H1 (cell line): ENCODE measurements around the gene KIFBP. TPM values are rescaled to one million over a fixed set of nuclear protein-coding genes. Genes with fewer than 3 reads are reported as not detected.

ENCODE experiments used
- CTCF ChIA-PET: fragments of 300-600 bp; sonication (Branson Sonifier 250); formaldehyde crosslinking; loops from one replicate; lab custom pipeline; 2021; ENCODE audit not compliant: partially characterized antibody; lab: Charles Lee
- POLR2A ChIA-PET: fragments of 300-600 bp; sonication (Branson Sonifier 250); formaldehyde crosslinking; loops from one replicate; lab custom pipeline; 2021; ENCODE audit warnings: inconsistent platforms; ENCODE audit not compliant: partially characterized antibody; lab: Charles Lee
- DNase-seq, 2 experiments: peaks; one replicate each; pipeline versions ENCODE4 v3.0.0 to v3.0.0-alpha.2; 2010 to 2022; ENCODE audit warnings: low spot score in 2 of 2, low read depth in 1 of 2, mixed read lengths in 1 of 2
- FAIRE-seq: peaks from 2 replicates; lab custom pipeline; 2011; peaks lifted over from hg19 to GRCh38; lab: Jason Lieb, UNC
- H2AFZ ChIP-seq: 2 replicates; pipeline ENCODE4 v1.8.1; 2012; ENCODE audit warnings: low read length, inconsistent platforms
- H2AK5ac ChIP-seq: 2 replicates; pipeline ENCODE4 v1.6.1; 2013; ENCODE audit warnings: low read depth, low read length
- H2BK120ac ChIP-seq: replicated peaks from 2 replicates; pipeline ENCODE3; 2013; ENCODE audit warnings: low read depth, low read length, inconsistent platforms
- H2BK12ac ChIP-seq: 2 replicates; pipeline ENCODE4 v1.6.1; 2013; ENCODE audit warnings: low read depth, low read length
- H2BK15ac ChIP-seq: 2 replicates; pipeline ENCODE4 v1.6.1; 2013; ENCODE audit warnings: low read length
- H2BK20ac ChIP-seq: 2 replicates; pipeline ENCODE4 v1.6.1; 2013; ENCODE audit warnings: low read length
- H2BK5ac ChIP-seq: 2 replicates; pipeline ENCODE4 v1.6.1; 2013; ENCODE audit warnings: low read depth, low read length
- H3K14ac ChIP-seq: 2 replicates; pipeline ENCODE4 v1.6.1; 2013; ENCODE audit warnings: inconsistent platforms; ENCODE audit not compliant: insufficient read length
- H3K18ac ChIP-seq: 2 replicates; pipeline ENCODE4 v1.6.1; 2013; ENCODE audit warnings: low read length; ENCODE audit errors: extremely low read depth
- H3K23ac ChIP-seq: 2 replicates; pipeline ENCODE4 v1.6.1; 2013; ENCODE audit warnings: inconsistent platforms; ENCODE audit not compliant: insufficient read length
- H3K23me2 ChIP-seq: 2 replicates; pipeline ENCODE4 v1.6.1; 2013; ENCODE audit warnings: low read depth, low read length
- H3K27ac ChIP-seq: 2 replicates; pipeline ENCODE4 v1.6.1; 2011; ENCODE audit warnings: low read depth, low read length, inconsistent platforms
- H3K27me3 ChIP-seq, 4 experiments: replicated peaks in 1 of 4; 1 replicate in 1 of 4; 2 replicates in 3 of 4; pipeline versions ENCODE4 v1.6.1 to v1.8.1; 2011 to 2013; ENCODE audit warnings: low read length in 3 of 4, mild to moderate bottlenecking in 3 of 4, inconsistent platforms in 2 of 4, mixed read lengths in 2 of 4, moderate library complexity in 1 of 4; ENCODE audit not compliant: control insufficient read depth in 3 of 4, insufficient read depth in 3 of 4; ENCODE audit errors: extremely low read depth in 1 of 4
- H3K36me3 ChIP-seq, 4 experiments: 2 replicates each; pipeline versions ENCODE4 v1.6.1 to v1.8.1; 2011 to 2013; ENCODE audit warnings: mild to moderate bottlenecking in 4 of 4, low read length in 3 of 4, moderate library complexity in 2 of 4, control low read depth in 1 of 4, inconsistent platforms in 1 of 4; ENCODE audit not compliant: insufficient read depth in 4 of 4, control insufficient read depth in 2 of 4
- H3K4ac ChIP-seq: replicated peaks from 2 replicates; pipeline ENCODE3; 2013; ENCODE audit warnings: low read length, low read depth, mixed read lengths, inconsistent platforms; ENCODE audit not compliant: insufficient read length
- H3K4me1 ChIP-seq, 4 experiments: replicated peaks in 1 of 4; 1 replicate in 1 of 4; 2 replicates in 3 of 4; pipeline versions ENCODE4 v1.6.1 to v1.8.1; 2011 to 2013; ENCODE audit warnings: low read length in 3 of 4, inconsistent platforms in 2 of 4, mixed read lengths in 1 of 4; ENCODE audit not compliant: insufficient read depth in 4 of 4, control insufficient read depth in 3 of 4
- H3K4me2 ChIP-seq, 2 experiments: 2 replicates each; pipeline versions ENCODE4 v1.6.1 to v1.8.1; 2011 to 2013; ENCODE audit warnings: low read depth in 2 of 2, low read length in 2 of 2, control low read depth in 1 of 2, inconsistent platforms in 1 of 2, mild to moderate bottlenecking in 1 of 2; ENCODE audit not compliant: insufficient read depth in 1 of 2
- H3K4me3 ChIP-seq, 4 experiments: fragments of 200-600, 300-600 bp in 1 of 4; sonication (generic), shearing (Covaris generic), sonication (Bioruptor Twin) in 1 of 4; 2 replicates each; pipeline versions ENCODE4 v1.5.1 to v1.8.1; 2011 to 2016; ENCODE audit warnings: low read length in 4 of 4, low read depth in 3 of 4, control low read depth in 2 of 4, inconsistent platforms in 2 of 4, mild to moderate bottlenecking in 2 of 4, mixed read lengths in 1 of 4, moderate library complexity in 1 of 4; ENCODE audit not compliant: insufficient read depth in 2 of 4; ENCODE audit errors: extremely low read depth in 1 of 4
- H3K56ac ChIP-seq: replicated peaks from 2 replicates; pipeline ENCODE3; 2013; ENCODE audit warnings: low read depth, mild to moderate bottlenecking, mixed read lengths, low read length, inconsistent platforms; ENCODE audit not compliant: insufficient read length
- H3K79me1 ChIP-seq: 2 replicates; pipeline ENCODE4 v1.6.1; 2013; ENCODE audit warnings: low read depth, low read length, control low read depth
- H3K79me2 ChIP-seq, 2 experiments: 2 replicates each; pipeline versions ENCODE4 v1.6.1 to v1.8.1; 2012 to 2013; ENCODE audit warnings: low read length in 2 of 2, mild to moderate bottlenecking in 2 of 2, inconsistent platforms in 1 of 2; ENCODE audit not compliant: insufficient read depth in 2 of 2, control insufficient read depth in 1 of 2
- H3K9ac ChIP-seq, 4 experiments: replicated peaks in 1 of 4; 1 replicate in 1 of 4; 2 replicates in 3 of 4; pipeline versions ENCODE4 v1.6.1 to v1.8.1; 2011 to 2013; ENCODE audit warnings: low read depth in 3 of 4, low read length in 3 of 4, control low read depth in 2 of 4, mild to moderate bottlenecking in 2 of 4, moderate library complexity in 2 of 4, inconsistent platforms in 1 of 4; ENCODE audit errors: extremely low read depth in 1 of 4
- H3K9me3 ChIP-seq, 2 experiments: 2 replicates each; pipeline versions ENCODE4 v1.6.1 to v1.8.1; 2012 to 2013; ENCODE audit warnings: mild to moderate bottlenecking in 2 of 2, moderate library complexity in 2 of 2, control low read depth in 1 of 2, inconsistent platforms in 1 of 2, low read depth in 1 of 2, low read length in 1 of 2, mixed read lengths in 1 of 2; ENCODE audit not compliant: insufficient read depth in 2 of 2
- H4K20me1 ChIP-seq, 2 experiments: replicated peaks in 1 of 2; 2 replicates each; pipeline versions ENCODE3 to v1.8.1; 2011 to 2013; ENCODE audit warnings: inconsistent platforms in 2 of 2, low read length in 2 of 2, mild to moderate bottlenecking in 1 of 2; ENCODE audit not compliant: insufficient read depth in 2 of 2, control insufficient read depth in 1 of 2
- H4K5ac ChIP-seq: 2 replicates; pipeline ENCODE4 v1.6.1; 2013; ENCODE audit warnings: low read length, low read depth, mixed read lengths, inconsistent platforms; ENCODE audit not compliant: insufficient read length
- H4K8ac ChIP-seq: 2 replicates; pipeline ENCODE4 v1.8.0; 2013; ENCODE audit warnings: mild to moderate bottlenecking, moderate library complexity, low read length, inconsistent platforms; ENCODE audit not compliant: insufficient read depth; ENCODE audit errors: extremely low read depth
- H4K91ac ChIP-seq: replicated peaks from 2 replicates; pipeline ENCODE3; 2013; ENCODE audit warnings: low read length, mixed read lengths, inconsistent platforms; ENCODE audit not compliant: insufficient read length
- POLR2AphosphoS5 ChIP-seq: IDR thresholded peaks from 2 replicates; pipeline ENCODE4 v1.6.1; 2011; ENCODE audit warnings: low read depth, low read length
- RAD21 ChIP-seq, 2 experiments: IDR thresholded peaks in 1 of 2; conservative IDR thresholded peaks in 1 of 2; 2 replicates each; pipeline ENCODE4 v1.6.1; 2011; ENCODE audit warnings: low read depth in 2 of 2, low read length in 2 of 2, improper control_type of control experiment in 1 of 2, inconsistent platforms in 1 of 2, mild to moderate bottlenecking in 1 of 2, moderate library complexity in 1 of 2
- RBBP5 ChIP-seq: IDR thresholded peaks from 2 replicates; pipeline ENCODE4 v1.7.1; 2012; ENCODE audit warnings: low read depth, mild to moderate bottlenecking, inconsistent platforms, low read length, moderate library complexity, borderline replicate concordance
- SP2 ChIP-seq: IDR thresholded peaks from 2 replicates; pipeline ENCODE4 v1.6.1; 2012; ENCODE audit warnings: mild to moderate bottlenecking, low read length, inconsistent platforms
- WGBS, 2 experiments: shearing (Covaris generic) in 1 of 2; methylation state at CpG; one replicate each; pipeline versions ENCODE4 v1.1.6 to v1.1.7; 2013 to 2015; ENCODE audit warnings: low lambda C conversion rate in 2 of 2, mixed read lengths in 2 of 2, inconsistent platforms in 1 of 2, low coverage in 1 of 2, missing lambda C conversion rate in 1 of 2; ENCODE audit not compliant: insufficient replicate concordance in 2 of 2, insufficient coverage in 1 of 2, insufficient read length in 1 of 2; ENCODE audit errors: extremely low coverage in 1 of 2, missing lambda C conversion rate in 1 of 2; 5-methylcytosine and 5-hydroxymethylcytosine counted together
- polyA plus RNA-seq, 7 experiments: library from polyadenylated mRNA; depleted of rRNA in 3 of 7; stranded (reverse) in 5 of 7; unstranded in 2 of 7; fragments of >200 nt in 5 of 7; fragments of 200-250 nt in 2 of 7; gene quantifications; 1 replicate in 5 of 7; 2 replicates in 1 of 7; 4 replicates in 1 of 7; pipeline versions ENCODE4 v1.2.1 to v1.2.3, GENCODE V29; 2011 to 2013; ENCODE audit warnings: missing spikeins in 2 of 7, mixed read lengths in 2 of 7
- total RNA-seq: library from RNA; stranded (reverse); fragmentation: NEBNext Ultra II Directional; extraction: Animal tissue kit (Norgen Biotek cat#: 25700); gene quantifications from 2 replicates; pipeline ENCODE4 v1.2.1, GENCODE V29; 2021

KIFBP gene
- total and polyA plus RNA-seq, 2 of the 8 experiments (the other 6 are each of a cell fraction or from before 2014, with no cell fraction given): 17.3 to 34.6 TPM

GRCh38 chr10:69010151-69010640, 21.6 kb downstream of the KIFBP start:
- Histone ChIP-seq H3K9ac (no peak overlapping the region), H4K20me1 (peaks cover 0 to 6% of the 10 kb centered on the region in 2 experiments), H2BK20ac (no peak overlapping the region), H2BK12ac (no peak overlapping the region), H3K79me1 (no peaks in the 10 kb centered on the region), H2AFZ (no peak overlapping the region), H2BK120ac (no peak overlapping the region), H3K56ac (no peak overlapping the region), H4K5ac (no peak overlapping the region), H3K9me3 (no peaks in the 10 kb centered on the region), H3K4me2 (no peak overlapping the region), H3K18ac (no peak overlapping the region), H2BK15ac (no peak overlapping the region), H3K23ac (no peak overlapping the region), H3K23me2 (no peaks in the 10 kb centered on the region; the same call in 1 of the 2 replicates), H3K79me2 (no peaks in the 10 kb centered on the region), H3K4ac (no peak overlapping the region), H4K8ac (no peak overlapping the region), H2AK5ac (no peak overlapping the region), H2BK5ac (no peak overlapping the region), H4K91ac (no peak overlapping the region), H3K27ac (no peak overlapping the region), H3K27me3 (peaks cover 0 to 2% (median 0%) of the 10 kb centered on the region in 4 experiments; a peak in 1 of 7 replicates), H3K14ac (no peak overlapping the region), H3K4me1 (no peaks in the 10 kb centered on the region), H3K36me3 (peaks cover 10 to 51% (median 26%) of the 10 kb centered on the region in 4 experiments; a peak in 7 of 8 replicates), H3K4me3 (no peak overlapping the region)
- ChIA-PET CTCF (interaction anchor here (0.7 to 1.4 kb wide), 3 partner anchors 83 to 114 kb away, joined by 3 to 4 read pairs (median 4); no protein-coding TSS in a partner anchor), POLR2A (no interaction called here)
- no peak for DNase-seq
- TF ChIP-seq RAD21 (IDR thresholded peaks at IDR 0.05 in 1 of 2, conservative IDR thresholded peaks at IDR 0.05 in 1 of 2; ENCODE audit: low read depth in 2 of 2, low read length in 2 of 2): no peak
- TF ChIP-seq POLR2AphosphoS5: no peak
- TF ChIP-seq RBBP5: no peak
- no peak for TF ChIP-seq SP2
- 67% methylated on average over 1 of the region's 1 CpG; no CpG with 5 or more reads in 1 of the 2 experiments for WGBS, 2 experiments
- no peak for FAIRE-seq
